ENCODE measurements around the gene MRPL34. TPM values are rescaled to one million over a fixed set of nuclear protein-coding genes. Genes with fewer than 3 reads are reported as not detected.
A peak's percentile ranks its signal among the peaks of the same experiment; 100 is the strongest.

Gene MRPL34
- total RNA-seq, 1 donor from 2014 or later: 102 TPM

DNA sequence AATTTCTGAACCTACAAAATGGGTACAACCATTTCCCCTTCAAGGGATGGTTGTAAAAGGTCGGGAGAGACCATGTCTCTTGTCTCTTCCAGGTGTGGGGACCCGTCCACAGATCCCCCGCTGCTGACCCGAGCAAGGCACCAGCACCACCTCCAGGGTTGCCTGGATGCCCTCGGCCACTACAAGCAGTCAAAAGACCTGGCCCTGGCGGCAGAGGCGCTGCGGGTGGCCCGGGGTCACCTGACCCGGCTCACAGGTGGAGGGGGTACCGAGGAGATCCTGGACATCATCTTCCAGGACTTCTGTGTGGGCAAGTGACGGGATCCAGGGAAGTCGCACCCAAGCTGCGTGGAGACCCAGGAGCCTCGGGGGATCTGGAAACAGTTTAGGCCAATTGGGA, 35.7 kb downstream of the MRPL34 start:
- no peak for DNase-seq (ENCODE audit: low spot score)

DNA sequence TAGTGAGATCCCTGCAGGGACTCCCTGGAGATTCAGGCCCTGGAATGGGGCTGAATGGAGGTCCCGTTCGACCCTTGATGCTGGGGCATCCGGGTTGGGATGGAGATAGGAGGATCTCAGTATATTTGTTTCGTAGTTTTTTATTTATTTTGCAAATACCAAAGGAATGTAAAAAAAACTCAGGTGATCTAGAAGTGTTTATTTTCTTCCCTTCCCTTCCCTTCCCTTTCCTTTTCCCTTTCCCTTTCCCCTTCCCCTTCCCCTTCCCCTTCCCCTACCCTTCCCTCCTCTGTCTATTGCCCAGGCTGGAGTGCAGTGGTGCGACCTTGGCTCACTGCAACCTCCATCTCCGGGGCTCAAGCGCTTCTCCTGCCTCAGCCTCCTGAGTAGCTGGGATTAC, 36.2 kb downstream of the MRPL34 start:
- no peak for DNase-seq (ENCODE audit: low spot score)

DNA sequence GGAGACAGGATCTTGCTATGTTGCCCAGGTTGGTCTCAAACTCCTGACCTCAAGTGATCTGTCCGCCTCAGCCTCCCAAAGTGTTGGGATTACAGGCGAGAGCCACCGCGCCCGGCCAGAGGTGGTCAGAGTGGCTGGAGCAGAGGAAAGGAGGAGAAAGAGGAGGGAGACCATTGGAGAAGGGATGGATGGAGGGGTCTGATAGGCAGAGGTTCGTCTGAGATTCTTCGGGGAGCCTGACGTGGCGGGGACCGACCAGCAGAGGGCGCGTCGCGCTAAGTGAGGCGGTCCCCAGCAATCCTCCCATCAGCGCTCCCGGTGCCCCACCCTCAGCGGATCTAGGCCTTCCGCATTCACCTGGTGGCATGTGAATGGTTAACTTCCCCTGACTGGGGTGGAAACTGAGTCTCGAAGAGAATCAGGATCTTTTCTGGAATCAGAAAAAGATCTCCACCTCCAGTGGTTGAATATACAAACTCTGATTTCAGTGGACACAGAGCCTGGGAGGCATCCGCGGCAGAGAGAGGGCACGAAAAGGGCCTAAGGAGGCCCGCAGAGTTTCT, 40.5 kb downstream of the MRPL34 start:
- peak; percentile 68 for DNase-seq (ENCODE audit: low spot score)

DNA sequence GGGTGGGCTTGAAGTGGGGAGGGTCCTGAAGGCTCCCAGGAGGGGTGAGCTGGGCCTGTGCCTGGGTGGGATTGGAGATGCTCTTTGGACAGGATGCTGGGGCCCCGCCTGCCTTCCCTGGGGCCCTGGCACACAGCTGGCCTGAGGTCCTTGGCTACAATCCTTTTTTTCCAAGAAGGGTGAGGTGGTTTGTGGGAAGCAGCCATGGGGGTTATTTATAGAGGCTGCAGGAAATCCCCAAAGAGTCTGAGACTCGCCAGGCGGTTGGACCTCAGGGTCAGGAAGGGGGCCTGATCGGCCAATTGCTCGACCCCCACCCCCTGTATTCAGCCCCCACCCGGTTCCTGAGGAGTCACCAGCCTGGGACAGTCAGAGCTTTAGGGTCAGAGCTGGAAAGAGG, 41.7 kb downstream of the MRPL34 start:
- no peak for DNase-seq (ENCODE audit: low spot score)

DNA sequence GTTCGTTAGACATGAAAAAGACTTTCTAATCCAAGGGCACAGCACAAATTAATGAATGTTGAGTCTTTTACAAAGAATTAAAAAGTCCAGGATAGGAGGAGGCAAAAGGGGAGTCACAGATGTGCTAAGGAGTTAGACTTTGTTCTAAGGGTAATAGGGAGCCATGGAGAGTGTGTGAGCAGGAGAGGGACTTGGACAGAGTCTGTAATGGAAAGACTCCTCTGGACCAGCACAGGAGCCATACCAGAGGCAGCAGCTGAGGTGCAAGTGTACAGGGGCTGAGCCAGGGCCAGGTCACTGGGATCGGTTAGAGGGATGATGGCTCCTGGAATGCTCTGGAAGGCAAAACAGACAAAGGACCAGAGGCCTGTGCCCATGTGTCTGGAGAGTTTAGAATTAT, 42.2 kb downstream of the MRPL34 start:
- DNase-seq (ENCODE audit: low spot score): no peak

DNA sequence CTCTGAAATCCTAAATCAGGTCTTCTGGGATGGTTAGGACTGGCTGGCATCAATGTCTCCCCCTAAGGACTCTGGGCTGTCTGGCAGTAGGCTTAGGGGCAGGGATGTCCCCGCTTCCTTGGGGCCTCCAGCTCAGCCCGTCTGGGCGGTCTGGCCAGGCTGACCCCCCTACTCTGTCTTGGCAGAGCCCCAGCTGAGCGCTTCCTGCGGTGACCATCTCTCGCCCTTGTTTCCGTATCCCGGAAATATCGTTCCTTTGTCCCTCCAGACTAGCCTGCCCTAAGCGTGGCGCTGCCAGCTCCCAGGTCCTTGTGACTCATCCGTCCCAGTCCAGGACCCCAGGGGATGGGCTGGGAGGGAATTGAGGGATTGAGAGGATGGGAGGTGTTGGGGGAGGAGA, 43.0 kb downstream of the MRPL34 start:
- no peak for DNase-seq (ENCODE audit: low spot score)

DNA sequence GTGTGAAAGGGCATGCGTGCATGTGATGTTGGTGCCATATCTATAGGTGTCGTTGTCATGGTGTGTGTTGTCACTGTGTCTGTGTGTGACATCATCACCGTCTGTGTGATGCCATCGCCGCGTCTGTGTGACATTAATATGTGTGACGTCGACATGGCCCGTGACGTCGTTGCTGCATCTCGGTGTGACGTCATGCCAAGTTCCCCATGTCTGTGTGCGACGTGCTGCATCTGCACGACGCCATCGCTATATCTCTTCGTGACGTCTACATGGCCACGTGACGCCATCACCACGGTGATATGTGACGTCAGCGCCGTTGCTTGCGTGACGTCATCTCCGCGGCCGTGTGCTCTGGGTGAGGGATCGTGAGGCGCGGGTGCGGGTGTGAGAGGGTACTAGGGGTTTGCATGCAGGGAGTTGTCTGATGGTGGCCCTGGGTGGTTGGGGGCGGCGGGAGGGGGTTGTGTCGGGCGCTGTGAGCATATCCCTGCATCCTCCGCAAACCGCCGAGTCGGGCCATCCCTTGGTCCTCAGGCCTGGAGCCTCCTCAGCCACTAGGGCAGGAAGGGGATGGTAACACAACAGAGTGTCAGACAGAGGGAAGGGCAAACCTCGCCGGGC, 46.3 kb downstream of the MRPL34 start:
- no peak for DNase-seq (ENCODE audit: low spot score)

DNA sequence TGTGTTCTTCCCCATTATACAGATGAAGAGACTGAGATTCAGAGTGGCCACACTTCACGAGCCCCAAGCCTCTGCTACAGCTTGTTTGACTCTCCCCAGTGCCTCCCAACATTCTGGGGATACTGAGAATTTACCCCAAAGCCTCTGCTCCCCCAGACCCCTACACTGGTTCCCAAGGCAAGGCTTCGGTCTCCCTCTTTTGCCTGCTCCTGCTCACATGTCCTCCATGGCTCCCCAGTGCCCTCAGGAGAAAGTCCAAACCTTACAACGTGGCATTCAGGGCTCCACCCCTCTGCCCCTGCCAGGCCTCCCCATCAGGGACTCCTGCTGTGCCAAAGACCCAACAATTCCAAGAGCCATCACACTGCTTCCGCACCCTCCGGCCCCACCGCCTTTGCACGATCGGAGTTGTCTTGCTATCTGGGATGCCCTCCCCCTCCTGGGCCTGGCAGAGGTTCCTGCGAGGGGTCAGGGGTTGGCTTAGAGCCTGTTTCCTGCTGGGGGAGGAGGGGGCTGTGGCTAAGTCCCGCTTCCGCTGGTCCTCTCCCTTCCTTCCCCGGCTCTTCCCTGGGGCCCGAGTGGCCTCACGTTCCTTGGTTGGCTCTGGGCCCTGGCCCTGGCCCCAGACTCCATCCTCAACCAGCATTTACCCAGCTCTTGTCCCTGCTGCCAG, 47.1 kb downstream of the MRPL34 start:
- DNase-seq (ENCODE audit: low spot score): no peak

DNA sequence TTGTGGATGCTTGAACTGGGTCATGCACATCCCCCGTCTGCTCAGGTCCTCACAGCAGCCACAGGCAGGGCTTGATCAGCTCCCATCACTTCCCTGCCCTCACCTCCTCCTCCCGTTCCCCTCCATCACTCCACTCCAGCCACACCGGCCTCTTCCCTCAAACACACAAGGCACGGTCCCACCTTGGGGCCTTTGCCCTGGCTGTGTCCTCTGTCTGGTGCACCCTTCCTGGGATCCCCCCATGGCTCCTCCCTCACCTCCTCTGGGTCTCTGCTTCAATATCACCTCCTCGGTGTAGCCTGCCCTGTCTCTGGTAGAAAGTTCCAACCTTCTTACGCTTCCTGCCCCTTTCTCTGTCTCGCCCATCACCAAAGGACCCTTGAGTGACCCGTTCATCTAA, 47.7 kb downstream of the MRPL34 start:
- DNase-seq (ENCODE audit: low spot score): no peak

Other genes with a start within 250 kb of the MRPL34 start
- gene HAUS8, start 230.4 kb upstream of the MRPL34 start, total RNA-seq: 10.8 TPM
- 75.0 TPM for gene MYO9B, start 230.1 kb upstream of the MRPL34 start, total RNA-seq
- 28.0 TPM for gene USE1, start 90.5 kb upstream of the MRPL34 start, total RNA-seq
- 47.8 TPM for gene OCEL1, start 79.6 kb upstream of the MRPL34 start, total RNA-seq
- gene NR2F6, start 60.0 kb upstream of the MRPL34 start, total RNA-seq: 46.3 TPM
- 4.3 TPM for gene USHBP1, start 41.1 kb upstream of the MRPL34 start, total RNA-seq
- 70.5 TPM for gene BABAM1, start 38.4 kb upstream of the MRPL34 start, total RNA-seq
- 0.83 TPM for gene ANKLE1, start 24.0 kb upstream of the MRPL34 start, total RNA-seq
- 20.1 TPM for gene ABHD8, start 2.4 kb upstream of the MRPL34 start, total RNA-seq
- gene DDA1, start 3.7 kb downstream of the MRPL34 start, total RNA-seq: 37.9 TPM
- 33.2 TPM for gene ANO8, start 29.0 kb downstream of the MRPL34 start, total RNA-seq
- gene GTPBP3, start 31.7 kb downstream of the MRPL34 start, total RNA-seq: 24.7 TPM
- gene PLVAP, start 71.5 kb downstream of the MRPL34 start, total RNA-seq: 166 TPM
- gene CCDC194, start 88.3 kb downstream of the MRPL34 start, total RNA-seq: 1.0 TPM
- gene BST2, start 99.8 kb downstream of the MRPL34 start, total RNA-seq: 90.6 TPM
- gene MVB12A, start 114.2 kb downstream of the MRPL34 start, total RNA-seq: 61.2 TPM
- 0.37 TPM for gene TMEM221, start 142.8 kb downstream of the MRPL34 start, total RNA-seq
- gene NXNL1, start 155.1 kb downstream of the MRPL34 start, total RNA-seq: not detected
- gene SLC27A1, start 164.7 kb downstream of the MRPL34 start, total RNA-seq: 37.1 TPM
- 93.0 TPM for gene PGLS, start 205.8 kb downstream of the MRPL34 start, total RNA-seq
- 71.1 TPM for gene COLGALT1, start 249.8 kb downstream of the MRPL34 start, total RNA-seq

All from mucosa of gallbladder (tissue), 1 donor.